ENCODE measurements around the gene DHRS3.

Gene DHRS3

DNA sequence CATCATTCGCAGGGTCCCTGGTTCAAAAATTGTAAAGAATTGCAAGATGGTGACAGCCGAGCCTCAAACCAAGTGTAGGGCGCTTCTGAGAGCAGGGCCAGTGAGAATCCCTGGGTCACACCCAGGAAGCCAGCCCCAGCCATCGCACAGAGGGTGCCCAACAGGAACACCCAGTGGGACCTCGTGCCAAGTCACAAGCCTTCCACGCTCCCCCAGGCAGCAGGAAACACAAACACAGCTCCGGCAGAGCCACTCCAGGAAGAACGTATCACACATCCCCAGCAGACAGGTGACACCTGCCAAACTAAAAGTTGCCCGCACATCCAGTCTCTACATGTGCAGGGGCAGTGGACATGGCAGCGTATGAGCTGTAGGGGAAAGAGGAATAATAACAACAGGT, 20.2 kb downstream of the DHRS3 start:
- DNase-seq (ENCODE audit: low read depth) = no peak

DNA sequence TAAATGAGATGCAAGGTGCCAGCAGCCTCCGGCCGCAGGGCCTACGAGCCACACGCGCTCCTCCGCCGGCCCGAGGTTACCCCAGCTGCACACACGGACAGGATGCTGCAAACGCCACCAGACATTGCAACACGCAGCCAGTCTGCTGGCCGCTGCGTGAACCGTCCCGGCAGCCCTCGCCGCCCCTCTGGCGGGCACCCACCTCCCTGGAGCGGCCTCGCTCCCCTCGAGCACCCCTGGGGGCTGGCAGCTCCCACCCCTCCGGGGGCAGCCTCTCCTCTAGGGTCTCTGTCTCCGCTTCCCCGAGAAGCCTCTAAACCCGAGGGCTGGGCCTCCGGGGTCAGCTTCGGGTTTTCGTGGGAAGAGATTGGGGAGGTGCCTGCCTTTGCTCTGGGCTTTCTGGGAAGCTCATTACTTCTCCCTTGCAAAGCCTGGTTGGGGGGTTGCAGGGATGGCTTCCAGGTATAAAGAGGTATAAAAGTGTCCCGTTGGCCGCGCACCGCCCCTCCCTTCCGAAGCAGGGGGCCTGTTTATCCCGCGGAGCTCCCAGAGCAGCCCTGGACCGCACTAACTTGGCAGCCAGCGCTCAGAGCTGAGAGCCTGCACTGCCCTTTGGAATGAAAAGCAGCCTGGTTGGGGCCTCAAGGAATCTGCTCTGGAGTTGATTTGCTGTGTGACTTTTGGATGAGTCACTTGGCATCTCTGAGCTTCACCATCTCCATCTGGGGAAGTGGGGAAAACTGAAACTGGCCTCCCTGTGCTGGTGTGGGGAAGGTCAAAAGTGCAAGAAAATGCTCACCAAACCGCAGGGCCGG, 21.8 kb downstream of the DHRS3 start:
- DNase-seq (ENCODE audit: low read depth) = no peak

- no peak for DNase-seq (ENCODE audit: low read depth)
Observed at GRCh38 chr1:12595757-12596006, 22.3 kb downstream of the DHRS3 start.

GRCh38 chr1:12594966-12595756, 22.8 kb downstream of the DHRS3 start:
- DNase-seq (ENCODE audit: low read depth) = no peak

DNA sequence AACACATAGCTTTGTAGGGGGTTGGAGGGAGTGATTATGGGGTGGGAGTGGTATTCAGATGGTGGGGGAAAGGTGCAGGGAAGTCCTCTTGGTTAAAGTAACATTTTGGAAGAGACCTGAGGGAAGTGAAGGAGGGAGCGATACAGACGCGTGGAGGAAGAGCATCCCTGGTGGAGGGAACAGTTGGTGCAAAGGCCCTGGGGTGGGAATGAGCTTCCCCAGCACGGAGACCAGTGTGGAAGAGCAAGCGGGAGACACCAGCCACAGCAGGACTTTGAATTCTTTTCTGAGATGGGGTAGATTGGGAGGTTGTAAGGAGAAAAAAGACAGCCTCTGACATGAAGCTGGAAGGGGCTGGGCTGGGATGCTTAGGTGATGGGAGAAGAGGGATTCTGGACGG, 23.5 kb downstream of the DHRS3 start:
- no peak for DNase-seq (ENCODE audit: low read depth)

DNA sequence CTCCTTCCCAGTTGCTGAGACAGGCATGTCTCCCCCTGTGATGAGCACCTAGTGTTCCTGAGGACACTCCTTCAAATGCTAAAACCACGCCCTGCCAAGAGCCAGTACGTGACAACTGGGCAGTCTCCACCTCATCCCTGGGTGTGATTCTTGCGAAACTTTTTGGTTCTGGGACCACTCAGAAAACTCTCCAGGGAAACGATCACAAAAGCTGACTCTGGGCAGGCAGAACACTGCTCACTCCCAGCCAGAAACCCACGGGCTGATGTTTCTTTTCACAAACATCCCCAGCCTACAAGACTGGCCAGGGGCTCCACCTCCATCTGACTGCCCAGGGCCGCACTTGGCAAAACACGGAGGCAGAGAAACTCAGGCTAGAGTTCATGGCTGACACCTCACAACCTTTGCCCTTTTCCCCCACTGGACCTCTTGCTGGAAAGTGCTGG, 24.4 kb downstream of the DHRS3 start:
- no peak for DNase-seq (ENCODE audit: low read depth)

DNA sequence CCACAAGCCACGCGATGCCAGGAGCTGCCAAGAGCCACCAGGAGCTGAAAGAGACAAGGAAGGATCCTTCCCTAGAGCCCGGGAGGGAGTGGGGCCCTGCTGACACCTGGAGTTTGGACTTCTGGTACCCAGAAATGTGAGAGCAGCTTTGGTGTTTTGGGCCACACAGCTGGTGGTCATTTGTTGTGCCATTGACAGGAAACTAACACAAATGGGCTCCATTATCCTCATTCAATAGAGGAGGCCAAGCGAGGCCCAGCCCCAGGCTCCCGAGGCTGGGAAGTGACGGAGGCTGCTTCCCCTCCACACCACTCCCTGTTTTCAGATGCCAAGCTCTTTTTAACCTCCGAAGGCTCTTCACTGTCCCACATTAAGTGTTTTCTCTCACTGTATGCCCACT, 25.5 kb downstream of the DHRS3 start:
- no peak for DNase-seq (ENCODE audit: low read depth)

DNA sequence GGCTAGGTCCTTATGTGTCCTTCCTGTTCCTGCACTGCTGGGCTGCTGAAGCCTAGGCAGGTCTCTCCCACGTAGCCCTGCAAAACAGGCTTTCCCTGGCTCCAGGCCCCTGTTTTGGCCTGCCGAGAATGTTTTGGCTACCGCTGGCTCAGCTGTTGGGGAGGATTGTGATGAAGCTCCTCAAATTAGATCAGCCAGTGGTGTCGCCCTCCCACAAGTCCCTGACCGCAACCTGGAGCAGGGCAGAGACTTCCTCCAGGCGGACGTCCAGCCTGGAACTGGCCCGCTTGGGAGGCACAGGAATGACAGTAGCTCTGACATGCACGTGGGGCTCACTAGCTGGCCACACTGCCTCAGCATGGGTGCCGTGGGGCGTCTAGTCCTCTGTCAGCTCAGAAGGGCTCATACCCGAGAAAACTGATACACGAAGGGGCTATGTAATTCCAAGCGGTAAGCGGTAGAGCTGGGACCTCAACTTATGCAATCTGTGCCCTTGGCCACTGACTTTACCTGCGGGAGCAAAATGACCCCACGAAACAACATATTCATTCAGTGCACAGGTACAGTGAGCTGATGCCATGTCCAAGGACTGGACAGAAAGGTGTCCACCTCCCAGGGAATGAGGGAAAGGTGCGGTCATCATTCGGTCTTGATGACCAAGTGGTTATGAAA, 26.6 kb downstream of the DHRS3 start:
- no peak for DNase-seq (ENCODE audit: low read depth)

DNA sequence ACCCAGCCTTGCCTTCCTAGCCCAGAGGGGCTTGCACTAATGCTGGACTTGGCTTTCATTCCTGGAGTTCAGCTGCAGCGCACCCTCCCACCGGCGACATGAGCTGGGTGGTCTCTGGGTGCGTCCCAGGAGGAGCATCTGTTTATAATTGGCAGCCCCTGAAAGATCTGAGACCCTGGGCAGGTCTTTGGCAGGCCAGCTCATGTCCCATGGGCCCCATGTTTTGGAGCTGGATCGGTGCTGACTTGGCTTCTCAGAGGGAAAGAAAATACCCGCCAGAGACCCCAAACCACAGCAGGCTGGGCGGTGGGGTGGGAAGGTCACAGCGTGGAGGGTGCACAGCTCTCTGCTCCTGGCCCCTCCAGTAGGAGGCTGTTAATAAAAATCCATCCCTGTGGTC, 29.3 kb downstream of the DHRS3 start:
- DNase-seq (ENCODE audit: low read depth) = no peak

DNA sequence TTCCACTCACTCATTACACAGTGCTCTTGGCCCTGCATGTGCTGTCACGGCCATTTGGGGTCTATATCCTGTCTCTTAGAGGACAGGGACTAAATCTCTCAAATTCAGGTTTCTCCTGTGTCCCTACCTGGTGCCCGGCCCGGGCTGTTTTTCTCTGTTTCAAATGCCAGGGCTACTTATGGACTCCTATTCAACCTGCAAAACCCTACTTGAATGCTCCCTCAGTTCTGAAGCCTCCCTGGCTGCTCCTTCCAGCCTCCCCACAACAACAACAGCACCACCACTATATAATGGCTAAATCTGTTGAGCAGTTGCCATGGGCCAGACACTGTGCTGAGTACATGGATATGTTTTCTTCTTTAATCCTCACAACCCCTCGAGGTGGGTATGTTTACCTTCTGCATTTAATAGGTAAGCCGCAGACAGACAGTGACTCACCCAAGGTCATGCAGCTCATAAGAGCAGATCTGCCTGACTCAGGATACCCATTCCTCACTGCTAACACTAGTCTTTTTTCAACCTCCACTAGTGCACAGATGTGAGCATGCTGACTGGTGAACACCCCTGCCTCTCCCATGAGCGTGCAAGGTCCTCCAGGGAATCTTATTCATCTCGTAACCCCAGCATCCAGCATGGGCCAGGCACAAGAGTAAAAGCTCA, 29.9 kb downstream of the DHRS3 start:
- DNase-seq (ENCODE audit: low read depth) = no peak

DNA sequence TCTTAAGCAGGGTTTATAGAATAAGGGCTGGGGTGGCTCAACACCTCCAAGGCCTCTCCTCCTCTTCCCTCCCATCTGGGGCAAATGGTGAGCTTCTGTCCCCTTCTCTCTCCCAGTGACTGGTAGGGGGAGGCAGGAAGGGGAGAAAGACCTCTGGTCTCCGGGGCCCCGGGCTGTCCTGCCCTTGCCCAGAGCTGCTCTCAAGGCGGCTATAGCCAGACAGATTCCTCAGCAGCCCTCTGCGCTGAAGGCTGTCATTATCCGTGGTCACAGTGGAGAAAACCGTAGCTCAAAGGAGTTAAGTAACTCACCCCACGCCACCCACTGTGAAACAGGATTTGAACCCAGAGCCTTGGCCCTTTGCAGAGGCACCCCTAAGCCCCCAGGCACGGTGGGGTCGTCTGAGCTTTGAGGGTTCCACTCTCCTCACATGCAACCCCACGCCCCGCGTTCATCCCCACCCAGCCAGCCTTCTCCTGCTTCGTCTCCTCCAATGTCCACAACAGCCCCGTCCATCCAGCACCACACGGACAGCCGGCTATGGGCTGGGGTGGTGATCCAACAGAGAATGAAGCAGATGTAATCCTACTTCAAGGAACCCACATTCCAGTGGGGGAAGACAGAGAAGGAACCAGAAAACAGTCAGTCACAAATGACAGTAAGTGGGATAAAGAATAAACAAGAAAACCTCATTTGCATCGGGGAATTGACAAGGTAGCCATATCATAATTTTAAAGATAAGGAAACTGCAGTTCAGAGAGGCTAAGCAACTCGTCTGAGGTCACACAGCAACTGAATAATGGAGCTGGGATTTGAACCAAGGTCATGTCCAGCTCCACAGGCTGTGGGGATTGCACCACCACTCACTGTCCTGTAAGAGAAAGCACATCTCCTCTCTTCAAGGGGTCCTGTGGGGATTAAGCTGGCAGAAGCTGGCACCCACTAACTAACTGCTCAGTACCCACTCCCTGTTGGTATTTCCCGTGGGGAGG, 31.8 kb downstream of the DHRS3 start:
- DNase-seq (ENCODE audit: low read depth) = no peak

DNA sequence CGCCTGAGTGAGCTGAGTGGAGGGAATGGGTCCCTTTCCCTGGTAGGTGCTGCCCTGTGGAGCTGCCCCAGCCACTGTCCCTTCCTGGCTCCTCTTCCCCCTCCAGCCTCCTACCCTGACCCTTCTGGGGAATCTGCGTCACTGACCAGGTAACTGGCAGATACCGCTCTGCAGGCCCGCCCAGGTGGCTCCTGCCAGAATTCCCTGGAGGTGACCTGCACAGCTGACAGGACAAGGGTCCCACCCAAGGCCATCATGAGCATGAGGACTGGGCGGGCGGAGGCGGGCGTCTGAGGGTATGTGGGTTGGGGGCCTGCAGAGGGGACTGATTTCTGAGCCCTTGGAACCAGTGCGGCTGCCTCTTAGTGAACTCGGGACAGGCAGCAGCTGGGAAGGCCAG, 32.5 kb downstream of the DHRS3 start:
- DNase-seq (ENCODE audit: low read depth) = no peak

DNA sequence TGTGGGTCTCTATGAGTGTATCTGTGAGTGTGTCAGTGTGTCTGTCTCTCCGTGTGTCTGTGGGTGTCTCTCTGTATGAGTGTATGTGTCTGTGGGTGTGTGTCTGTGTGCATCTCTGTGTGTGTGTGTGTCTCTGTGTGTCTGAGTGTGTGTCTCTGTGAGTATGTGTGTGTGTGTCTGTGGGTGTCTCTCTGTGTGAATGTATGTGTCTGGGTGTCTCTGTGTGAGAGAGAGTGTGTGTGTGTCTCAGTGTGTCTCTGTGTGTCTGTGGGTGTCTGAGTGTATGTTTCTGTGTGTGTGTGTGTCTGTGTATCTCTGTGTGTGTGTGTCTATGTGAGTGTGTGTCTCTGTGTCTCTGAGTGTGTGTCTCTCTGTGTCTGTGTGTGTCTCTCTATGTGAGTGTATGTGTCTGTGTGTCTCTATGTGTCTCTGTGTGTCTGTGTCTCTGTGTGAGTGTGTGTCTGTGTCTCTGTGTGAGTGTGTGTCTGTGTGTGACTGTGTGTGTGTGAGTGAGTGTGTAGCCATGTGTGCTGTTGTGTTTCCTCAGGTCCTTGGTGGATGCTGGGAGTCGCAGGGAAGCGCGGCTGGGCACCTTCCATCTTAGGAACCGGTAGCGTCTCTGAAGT, 33.0 kb downstream of the DHRS3 start:
- no peak for DNase-seq (ENCODE audit: low read depth)

GRCh38 chr1:12583484-12583883, 34.5 kb downstream of the DHRS3 start:
- DNase-seq (ENCODE audit: low read depth) = no peak

DNA sequence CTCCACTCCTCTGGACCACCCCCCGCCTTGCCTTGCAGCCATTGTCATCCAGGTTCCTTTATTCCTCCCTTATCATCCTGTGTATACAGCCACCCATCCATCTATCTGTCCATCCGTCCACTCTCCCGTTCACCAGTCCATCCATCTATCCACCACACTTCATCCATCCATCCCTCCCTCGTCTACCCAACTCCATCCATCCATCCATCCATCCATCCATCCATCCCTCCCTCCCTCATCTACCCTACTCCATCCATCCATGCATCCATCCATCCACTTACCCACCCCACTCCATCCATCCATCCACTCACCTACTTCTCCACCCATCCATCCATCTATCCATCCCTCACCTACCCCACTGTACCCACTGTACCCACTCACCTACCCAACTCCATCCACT, 35.4 kb downstream of the DHRS3 start:
- DNase-seq (ENCODE audit: low read depth) = no peak

GRCh38 chr1:12581179-12581578, 36.8 kb downstream of the DHRS3 start:
- DNase-seq (ENCODE audit: low read depth) = no peak

DNA sequence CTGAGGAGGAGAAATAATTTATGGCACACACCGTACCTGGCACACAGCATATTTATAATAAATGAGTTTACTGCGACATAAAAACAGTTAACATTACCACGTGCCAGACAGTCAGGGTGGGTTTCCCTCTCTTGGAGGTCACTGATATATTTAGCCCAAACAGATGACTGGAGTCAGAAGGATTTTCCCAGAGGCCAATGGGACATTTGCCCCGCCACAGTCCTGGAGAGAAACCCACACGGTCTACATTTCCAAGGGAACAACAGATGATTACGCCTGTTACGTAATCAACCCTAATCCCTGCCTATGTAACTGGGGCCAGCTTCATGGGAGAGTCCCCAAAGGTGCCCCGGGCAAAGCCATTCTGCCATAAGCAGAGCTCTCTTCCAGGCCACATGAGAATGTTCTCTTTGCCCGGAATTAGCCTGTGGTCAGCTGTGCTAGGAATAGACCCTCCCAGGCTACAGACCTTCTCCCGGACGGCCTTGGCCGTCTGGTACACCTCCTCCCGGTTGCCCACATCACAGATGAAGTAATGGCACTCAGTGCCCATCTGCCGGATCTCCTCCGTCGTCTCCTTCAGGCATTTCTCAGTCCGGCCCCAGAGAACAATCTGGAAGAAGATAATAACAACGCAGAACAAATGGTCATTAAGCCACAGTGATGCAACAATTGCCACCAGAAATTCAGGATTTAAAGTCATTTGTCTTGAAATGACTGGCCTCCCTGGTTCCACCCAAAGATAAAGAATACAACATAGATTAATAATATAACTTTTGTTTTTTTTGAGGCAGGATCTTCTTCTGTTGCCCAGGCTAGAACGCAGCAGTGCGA, 37.7 kb downstream of the DHRS3 start:
- DNase-seq (ENCODE audit: low read depth) = no peak

DNA sequence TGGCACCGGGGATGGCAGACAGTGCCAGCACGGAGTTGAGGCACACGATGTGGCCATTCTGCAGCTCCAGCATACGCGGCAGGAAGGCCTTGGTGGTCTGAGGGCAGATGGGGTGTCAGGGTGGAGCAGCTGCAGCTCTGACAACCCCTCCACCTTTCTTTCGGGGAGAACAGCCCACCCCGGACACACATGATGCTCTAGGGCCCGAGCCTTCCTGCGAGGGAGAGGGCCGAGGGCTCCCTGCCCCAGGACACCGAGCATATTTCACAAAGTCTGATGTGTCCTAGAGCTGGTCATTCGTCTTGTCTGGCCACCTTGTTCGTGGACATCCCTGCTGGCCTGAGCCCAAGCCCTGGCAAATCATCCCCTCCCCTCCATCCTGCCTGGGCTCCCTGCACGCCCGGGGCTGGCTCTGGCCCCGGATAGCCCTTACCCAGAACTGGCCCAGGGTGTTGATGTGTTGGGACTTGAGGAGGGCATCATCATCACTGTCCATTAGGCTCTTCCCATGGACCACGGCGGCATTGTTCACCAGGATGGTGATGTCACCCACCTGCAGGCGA, 39.1 kb downstream of the DHRS3 start:
- no peak for DNase-seq (ENCODE audit: low read depth)

- DNase-seq (ENCODE audit: low read depth) = no peak
Observed at GRCh38 chr1:12577020-12577419, 41.0 kb downstream of the DHRS3 start.

- DNase-seq (ENCODE audit: low read depth) = no peak
Observed at GRCh38 chr1:12574757-12575139, 43.3 kb downstream of the DHRS3 start.
